A549 (cell line): ENCODE measurements around the gene GRHL1. TPM values are rescaled to one million over a fixed set of nuclear protein-coding genes. Genes with fewer than 3 reads are reported as not detected.

ENCODE experiments used
- ATAC-seq, 2 experiments: fragments of 200-7000 bp in 1 of 2; fragments of >200 bp in 1 of 2; cut with Nextera tagmentation in 1 of 2; cut with Tn5 transposase in 1 of 2; 3 replicates each; pipeline versions ENCODE4 v1.8.0 to v1.9.1; 2018 to 2020; ENCODE audit warnings: mild to moderate bottlenecking in 1 of 2, moderate library complexity in 1 of 2
- CTCF ChIA-PET: fragments of 300-600 bp; sonication (Branson Sonifier 250); formaldehyde crosslinking; extraction: SDS; loops from one replicate; lab custom pipeline; 2021; ENCODE audit warnings: antibody characterized with exemption, inconsistent platforms; lab: Yijun Ruan, JAX
- POLR2A ChIA-PET: fragments of 350-600 bp; formaldehyde crosslinking; extraction: SDS; loops from one replicate; lab custom pipeline; 2021; ENCODE audit warnings: antibody characterized with exemption, inconsistent platforms; lab: Yijun Ruan, JAX
- DNase-seq, 2 experiments: peaks; one replicate each; pipeline versions ENCODE4 v3.0.0 to v3.0.0-alpha.2; 2011 to 2016; ENCODE audit warnings: low read depth in 1 of 2, low spot score in 1 of 2
- FAIRE-seq: peaks from 2 replicates; lab custom pipeline; 2011; peaks lifted over from hg19 to GRCh38; lab: Jason Lieb, UNC
- H3K27ac ChIP-seq, 2 experiments: fragments of >200 bp; sonication (Bioruptor Twin); formaldehyde crosslinking; 3 replicates each; pipeline ENCODE4 v1.5.1; 2016 to 2017
- H3K4me1 ChIP-seq: fragments of >200 bp; sonication (Bioruptor Twin); formaldehyde crosslinking; 3 replicates; pipeline ENCODE4 v1.6.1; 2016
- H3K4me2 ChIP-seq: fragments of >200 bp; sonication (Bioruptor Twin); formaldehyde crosslinking; 3 replicates; pipeline ENCODE4 v1.6.1; 2016
- H3K4me3 ChIP-seq: fragments of >200 bp; sonication (Bioruptor Twin); formaldehyde crosslinking; 3 replicates; pipeline ENCODE4 v1.5.1; 2016
- H3K9me3 ChIP-seq: fragments of >200 bp; sonication (Bioruptor Twin); formaldehyde crosslinking; 3 replicates; pipeline ENCODE4 v1.6.1; 2016
- ATOH8 ChIP-seq: fragments of 250-450 bp; sonication (Bioruptor Pico); IDR thresholded peaks from 2 replicates; pipeline ENCODE4 v1.5.0; 2020; ENCODE audit warnings: low read depth, mild to moderate bottlenecking, moderate library complexity
- CBX8 ChIP-seq: fragments of 200-600 bp; sonication (generic); IDR thresholded peaks from 2 replicates; pipeline ENCODE4 v1.6.1; 2016
- CHD2 ChIP-seq: fragments of 150-350 bp; IDR thresholded peaks from 2 replicates; pipeline ENCODE4 v1.6.1; 2014; ENCODE audit warnings: low read length; ENCODE audit not compliant: partially characterized antibody
- CHD4 ChIP-seq: fragments of 200-600 bp; sonication (generic); IDR thresholded peaks from 2 replicates; pipeline ENCODE4 v1.6.1; 2016; ENCODE audit warnings: antibody characterized with exemption, mild to moderate bottlenecking, borderline replicate concordance
- CTCF ChIP-seq: fragments of >200 bp; sonication (Bioruptor Twin); formaldehyde crosslinking; IDR thresholded peaks from 3 replicates; pipeline ENCODE4 v1.5.1; 2016
- EHMT2 ChIP-seq: fragments of 200-600 bp; sonication (generic); IDR thresholded peaks from 2 replicates; pipeline ENCODE4 v1.6.1; 2016; ENCODE audit warnings: antibody characterized with exemption, low read depth, mild to moderate bottlenecking, moderate library complexity
- FOSB ChIP-seq: fragments of 250-450 bp; sonication (Bioruptor Pico); IDR thresholded peaks from 2 replicates; pipeline ENCODE4 v1.5.0; 2020; ENCODE audit warnings: mild to moderate bottlenecking, moderate library complexity
- FOXS1 ChIP-seq: fragments of 250-450 bp; sonication (Bioruptor Pico); IDR thresholded peaks from 2 replicates; pipeline ENCODE4 v1.5.0; 2020; ENCODE audit warnings: mild to moderate bottlenecking, moderate library complexity
- GATA3 ChIP-seq: IDR thresholded peaks from 2 replicates; pipeline ENCODE4 v1.6.1; 2012; ENCODE audit warnings: borderline replicate concordance
- JUN ChIP-seq, 2 experiments: fragments of >200 bp; sonication (Bioruptor Twin); formaldehyde crosslinking; IDR thresholded peaks; 2 replicates in 1 of 2; 3 replicates in 1 of 2; pipeline ENCODE4 v1.6.1; 2016 to 2017
- JUNB ChIP-seq: fragments of >200 bp; sonication (Bioruptor Twin); formaldehyde crosslinking; IDR thresholded peaks from 2 replicates; pipeline ENCODE4 v1.6.1; 2016
- MAFK ChIP-seq: fragments of 450-650 bp; IDR thresholded peaks from 2 replicates; pipeline ENCODE4 v1.6.1; 2014; ENCODE audit not compliant: partially characterized antibody
- MAX ChIP-seq: IDR thresholded peaks from 2 replicates; pipeline ENCODE4 v1.6.1; 2012
- MYC ChIP-seq: IDR thresholded peaks from 2 replicates; pipeline ENCODE4 v1.6.1; 2012; ENCODE audit warnings: mild to moderate bottlenecking, inconsistent platforms, low read length, improper control_type of control experiment, borderline replicate concordance
- NFE2L2 ChIP-seq: fragments of 150-350 bp; conservative IDR thresholded peaks from 2 replicates; pipeline ENCODE4 v1.6.1; 2014; ENCODE audit warnings: low read length
- NPAS2 ChIP-seq: fragments of 250-450 bp; sonication (Bioruptor Pico); IDR thresholded peaks from 2 replicates; pipeline ENCODE4 v1.8.0; 2022; ENCODE audit warnings: mild to moderate bottlenecking, moderate library complexity, borderline replicate concordance
- PBX3 ChIP-seq: IDR thresholded peaks from 2 replicates; pipeline ENCODE4 v1.6.1; 2012
- POLR2AphosphoS2 ChIP-seq: conservative IDR thresholded peaks from 2 replicates; pipeline ENCODE4 v1.6.1; 2012; ENCODE audit warnings: low read length, improper control_type of control experiment, inconsistent platforms
- RARB ChIP-seq: fragments of 250-450 bp; sonication (Bioruptor Pico); IDR thresholded peaks from 2 replicates; pipeline ENCODE4 v1.8.0; 2021; ENCODE audit warnings: mild to moderate bottlenecking, moderate library complexity
- TFCP2L1 ChIP-seq: fragments of 250-450 bp; sonication (Bioruptor Pico); IDR thresholded peaks from 2 replicates; pipeline ENCODE4 v1.5.0; 2021; ENCODE audit warnings: mild to moderate bottlenecking
- USF2 ChIP-seq: fragments of 450-650 bp; IDR thresholded peaks from 2 replicates; pipeline ENCODE4 v1.6.1; 2014; ENCODE audit warnings: antibody characterized with exemption
- ZNF302 ChIP-seq: fragments of 250-450 bp; sonication (Bioruptor Pico); IDR thresholded peaks from 2 replicates; pipeline ENCODE4 v1.9.0; 2021; ENCODE audit warnings: inconsistent platforms, mild to moderate bottlenecking, moderate library complexity
- WGBS: methylation state at CpG from one replicate; pipeline ENCODE4 v1.1.6; 2017; ENCODE audit errors: missing lambda C conversion rate; 5-methylcytosine and 5-hydroxymethylcytosine counted together
- polyA plus RNA-seq, 4 experiments: library from polyadenylated mRNA; depleted of rRNA in 3 of 4; stranded (reverse); fragments of >200 nt; fragmentation: RNase III in 1 of 4; extraction: RNeasy Plus Mini Kit Qiagen cat#74134 plus additional on column Dnase treatment in 1 of 4; gene quantifications; 2 replicates in 3 of 4; 3 replicates in 1 of 4; pipeline ENCODE4 v1.2.3, GENCODE V29; 2011 to 2017

GRHL1 gene
- polyA plus RNA-seq, 2 of the 4 experiments (the other 2 are of a cell fraction), result 0.68 to 1.2 TPM

- no peak for TF ChIP-seq FOXS1 (CRISPR knock-in tag)
- TF ChIP-seq TFCP2L1 (CRISPR knock-in tag), result no peak
Measured at GRCh38 chr2:9996321-9996720, 44.8 kb downstream of the GRHL1 start (continued).

- WGBS, result 41% methylated on average over 7 of the region's 7 CpGs
- Histone ChIP-seq H3K9me3 (no peaks in the 10 kb centered on the region), H3K27ac (no peak overlapping the region), H3K4me2 (no peak overlapping the region), H3K4me1 (no peaks in the 10 kb centered on the region), H3K4me3 (no peak overlapping the region)
- ATAC-seq (no peak), FAIRE-seq (no peak), DNase-seq (no peak)
- TF ChIP-seq ZNF302 (CRISPR knock-in tag), result no peak
- ChIA-PET POLR2A (no interaction called here), CTCF (interaction anchor here (0.5 to 1.6 kb wide), 5 partner anchors 12 to 184 kb away, joined by 3 to 5 read pairs (median 4); no protein-coding TSS in a partner anchor)
Measured at GRCh38 chr2:9997936-9998335, 46.4 kb downstream of the GRHL1 start.

GRCh38 chr2:9998916-9999654 lies 47.6 kb downstream of the GRHL1 start:
- DNase-seq (no peak), FAIRE-seq (no peak), ATAC-seq (no peak)
- H3K9me3 ChIP-seq, result no peaks in the 10 kb centered on the region
- TF ChIP-seq NPAS2, result no peak
- no peak for TF ChIP-seq MAX
- TF ChIP-seq RARB (CRISPR knock-in tag), result no peak
- TF ChIP-seq PBX3, result no peak
- no peak for TF ChIP-seq ATOH8
- TF ChIP-seq CBX8, result no peak
- no peak for TF ChIP-seq JUNB
- TF ChIP-seq JUN (IDR thresholded peaks at IDR 0.05), result no peak
- TF ChIP-seq TFCP2L1 (CRISPR knock-in tag), result no peak
- TF ChIP-seq MYC, result no peak
- no peak for TF ChIP-seq CTCF
- no peak for TF ChIP-seq POLR2AphosphoS2
- no peak for TF ChIP-seq NFE2L2
- TF ChIP-seq EHMT2, result no peak
- no peak for TF ChIP-seq CHD4
- no peak for TF ChIP-seq FOSB (CRISPR knock-in tag)
- TF ChIP-seq CHD2, result no peak
- no peak for TF ChIP-seq MAFK
- no peak for TF ChIP-seq GATA3
- no peak for TF ChIP-seq USF2
- no peak overlapping the region for H3K27ac ChIP-seq
- CTCF ChIA-PET, result interaction anchor here (0.5 to 2.2 kb wide), 3 partner anchors 14 to 144 kb away, joined by 3 to 16 read pairs (median 3); no protein-coding TSS in a partner anchor
- 84% methylated on average over 20 of the region's 20 CpGs for WGBS
- H3K4me2 ChIP-seq, result no peak overlapping the region
- POLR2A ChIA-PET, result no interaction called here
- no peak overlapping the region for H3K4me3 ChIP-seq
- no peaks in the 10 kb centered on the region for H3K4me1 ChIP-seq
